ENCODE data around the gene HMGN3. TPM values are rescaled to one million over a fixed set of nuclear protein-coding genes. Genes with fewer than 3 reads are reported as not detected.
A peak's percentile ranks its signal among the peaks of the same experiment; 100 is the strongest.

The HMGN3 gene
- total and polyA plus RNA-seq, 2 donors (not counting 1 experiment from before 2014, with no cell fraction given) = 30.2 to 56.0 TPM

DNA sequence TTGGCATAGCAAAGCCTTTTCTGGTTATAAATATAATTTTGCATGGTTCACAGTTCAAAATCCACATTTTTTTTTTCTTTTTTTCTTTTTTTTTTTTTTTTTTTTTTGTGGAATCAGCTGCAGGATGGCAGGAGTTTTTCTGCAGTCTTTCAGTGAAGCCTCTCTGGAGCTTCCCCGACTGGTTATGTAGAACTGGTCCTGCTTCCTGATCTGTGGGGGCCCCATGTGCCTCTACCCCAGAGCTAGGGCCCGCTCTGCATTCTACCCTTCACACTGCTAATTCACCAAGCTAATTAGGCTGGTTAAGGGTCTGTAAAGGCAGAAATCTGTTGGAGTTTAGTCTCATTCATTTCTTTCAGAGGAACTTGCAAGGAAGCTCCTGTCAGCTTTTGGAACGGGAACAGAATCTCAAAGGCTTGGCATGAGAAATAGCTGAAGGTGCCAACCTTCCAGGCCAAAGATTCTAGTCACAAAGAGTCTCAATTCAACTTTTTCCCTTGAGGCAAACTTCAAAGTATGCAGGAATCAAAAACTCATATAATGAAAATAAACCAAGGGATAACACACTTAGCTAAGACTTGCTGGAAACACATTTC lies 45.5 kb downstream of the HMGN3 start:
- H3K4me1 ChIP-seq (ENCODE audit: control insufficient read depth, extremely low read depth, insufficient read depth, low read length) = no peaks in the 10 kb centered on the region
- no peak overlapping the region for H3K9ac ChIP-seq (ENCODE audit: insufficient read depth, low read length)
- peak in 1 of 2 donors; percentile 15 for DNase-seq (ENCODE audit: low read depth in 2 of 2)
- H3K4me2 ChIP-seq (ENCODE audit: extremely low read depth, insufficient read depth, low read length) = no peak overlapping the region
- no peaks in the 10 kb centered on the region for H3K27me3 ChIP-seq (ENCODE audit: control insufficient read depth, insufficient read depth, low read length)
- no peaks in the 10 kb centered on the region for H4K20me1 ChIP-seq (ENCODE audit: control insufficient read depth, extremely low read depth, insufficient read depth, low read length)
- no peaks in the 10 kb centered on the region for H3K36me3 ChIP-seq (ENCODE audit: control insufficient read depth, insufficient read depth, low read length)
- no peak overlapping the region for H3K4me3 ChIP-seq (replicated peaks in 1 of 4; ENCODE audit: control extremely low read depth in 1 of 4, insufficient read depth in 1 of 4, low read depth in 3 of 4, low read length in 4 of 4)
- H3K79me2 ChIP-seq (ENCODE audit: control insufficient read depth, insufficient read depth, low read length) = no peaks in the 10 kb centered on the region
- no peak overlapping the region for H3K27ac ChIP-seq (ENCODE audit: insufficient read depth, low read length)
- H2AFZ ChIP-seq (ENCODE audit: low read length) = no peak overlapping the region
- no peak for TF ChIP-seq EZH2 (IDR thresholded peaks at IDR 0.05; ENCODE audit: low read length, missing control alignments)
- TF ChIP-seq, protein P1, sequence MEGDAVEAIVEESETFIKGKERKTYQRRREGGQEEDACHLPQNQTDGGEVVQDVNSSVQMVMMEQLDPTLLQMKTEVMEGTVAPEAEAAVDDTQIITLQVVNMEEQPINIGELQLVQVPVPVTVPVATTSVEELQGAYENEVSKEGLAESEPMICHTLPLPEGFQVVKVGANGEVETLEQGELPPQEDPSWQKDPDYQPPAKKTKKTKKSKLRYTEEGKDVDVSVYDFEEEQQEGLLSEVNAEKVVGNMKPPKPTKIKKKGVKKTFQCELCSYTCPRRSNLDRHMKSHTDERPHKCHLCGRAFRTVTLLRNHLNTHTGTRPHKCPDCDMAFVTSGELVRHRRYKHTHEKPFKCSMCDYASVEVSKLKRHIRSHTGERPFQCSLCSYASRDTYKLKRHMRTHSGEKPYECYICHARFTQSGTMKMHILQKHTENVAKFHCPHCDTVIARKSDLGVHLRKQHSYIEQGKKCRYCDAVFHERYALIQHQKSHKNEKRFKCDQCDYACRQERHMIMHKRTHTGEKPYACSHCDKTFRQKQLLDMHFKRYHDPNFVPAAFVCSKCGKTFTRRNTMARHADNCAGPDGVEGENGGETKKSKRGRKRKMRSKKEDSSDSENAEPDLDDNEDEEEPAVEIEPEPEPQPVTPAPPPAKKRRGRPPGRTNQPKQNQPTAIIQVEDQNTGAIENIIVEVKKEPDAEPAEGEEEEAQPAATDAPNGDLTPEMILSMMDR (conservative IDR thresholded peaks at IDR 0.05 in 1 of 2, IDR thresholded peaks at IDR 0.05 in 1 of 2; ENCODE audit: low read depth in 1 of 2, low read length in 2 of 2) = no peak
- no peaks in the 10 kb centered on the region for H3K9me3 ChIP-seq (ENCODE audit: control insufficient read depth, insufficient read depth, low read depth, low read length)

GRCh38 chr6:79188107-79188506 lies 46.4 kb downstream of the HMGN3 start:
- no peaks in the 10 kb centered on the region for H3K36me3 ChIP-seq (ENCODE audit: control insufficient read depth, insufficient read depth, low read length)
- no peak overlapping the region for H3K4me2 ChIP-seq (ENCODE audit: extremely low read depth, insufficient read depth, low read length)
- H2AFZ ChIP-seq (ENCODE audit: low read length) = no peak overlapping the region
- no peak for TF ChIP-seq EZH2 (IDR thresholded peaks at IDR 0.05; ENCODE audit: low read length, missing control alignments)
- TF ChIP-seq, protein P1 (conservative IDR thresholded peaks at IDR 0.05 in 1 of 2, IDR thresholded peaks at IDR 0.05 in 1 of 2; ENCODE audit: low read depth in 1 of 2, low read length in 2 of 2) = no peak
- H3K79me2 ChIP-seq (ENCODE audit: control insufficient read depth, insufficient read depth, low read length) = no peaks in the 10 kb centered on the region
- H3K27ac ChIP-seq (ENCODE audit: insufficient read depth, low read length) = no peak overlapping the region
- H3K27me3 ChIP-seq (ENCODE audit: control insufficient read depth, insufficient read depth, low read length) = no peaks in the 10 kb centered on the region
- no peak overlapping the region for H3K9ac ChIP-seq (ENCODE audit: insufficient read depth, low read length)
- H3K4me1 ChIP-seq (ENCODE audit: control insufficient read depth, extremely low read depth, insufficient read depth, low read length) = no peaks in the 10 kb centered on the region
- no peaks in the 10 kb centered on the region for H4K20me1 ChIP-seq (ENCODE audit: control insufficient read depth, extremely low read depth, insufficient read depth, low read length)
- no peak overlapping the region for H3K4me3 ChIP-seq (replicated peaks in 1 of 4; ENCODE audit: control extremely low read depth in 1 of 4, insufficient read depth in 1 of 4, low read depth in 3 of 4, low read length in 4 of 4)
- no peaks in the 10 kb centered on the region for H3K9me3 ChIP-seq (ENCODE audit: control insufficient read depth, insufficient read depth, low read depth, low read length)
- DNase-seq (ENCODE audit: low read depth in 2 of 2) = no peak

GRCh38 chr6:79186564-79186963 lies 47.9 kb downstream of the HMGN3 start:
- H3K36me3 ChIP-seq (ENCODE audit: control insufficient read depth, insufficient read depth, low read length) = no peaks in the 10 kb centered on the region
- H3K4me1 ChIP-seq (ENCODE audit: control insufficient read depth, extremely low read depth, insufficient read depth, low read length) = no peaks in the 10 kb centered on the region
- H3K27me3 ChIP-seq (ENCODE audit: control insufficient read depth, insufficient read depth, low read length) = no peaks in the 10 kb centered on the region
- H3K9me3 ChIP-seq (ENCODE audit: control insufficient read depth, insufficient read depth, low read depth, low read length) = no peaks in the 10 kb centered on the region
- H3K27ac ChIP-seq (ENCODE audit: insufficient read depth, low read length) = no peak overlapping the region
- no peak for DNase-seq (ENCODE audit: low read depth in 2 of 2)
- no peaks in the 10 kb centered on the region for H4K20me1 ChIP-seq (ENCODE audit: control insufficient read depth, extremely low read depth, insufficient read depth, low read length)
- no peak overlapping the region for H3K4me3 ChIP-seq (replicated peaks in 1 of 4; ENCODE audit: control extremely low read depth in 1 of 4, insufficient read depth in 1 of 4, low read depth in 3 of 4, low read length in 4 of 4)
- no peak overlapping the region for H2AFZ ChIP-seq (ENCODE audit: low read length)
- TF ChIP-seq, protein P1 (conservative IDR thresholded peaks at IDR 0.05 in 1 of 2, IDR thresholded peaks at IDR 0.05 in 1 of 2; ENCODE audit: low read depth in 1 of 2, low read length in 2 of 2) = no peak
- no peak for TF ChIP-seq EZH2 (IDR thresholded peaks at IDR 0.05; ENCODE audit: low read length, missing control alignments)
- H3K9ac ChIP-seq (ENCODE audit: insufficient read depth, low read length) = no peak overlapping the region
- H3K79me2 ChIP-seq (ENCODE audit: control insufficient read depth, insufficient read depth, low read length) = no peaks in the 10 kb centered on the region
- H3K4me2 ChIP-seq (ENCODE audit: extremely low read depth, insufficient read depth, low read length) = no peak overlapping the region
